GM12874 (cell line): ENCODE results near the gene FMN1.

Source experiments
- TF ChIP-seq, protein P1 (sequence below): IDR thresholded peaks from 2 replicates; pipeline ENCODE4 v1.5.1; 2011; ENCODE audit warnings: low read depth, mild to moderate bottlenecking, control low read depth, low read length, moderate library complexity; ENCODE audit not compliant: insufficient read depth

FMN1 gene

DNA sequence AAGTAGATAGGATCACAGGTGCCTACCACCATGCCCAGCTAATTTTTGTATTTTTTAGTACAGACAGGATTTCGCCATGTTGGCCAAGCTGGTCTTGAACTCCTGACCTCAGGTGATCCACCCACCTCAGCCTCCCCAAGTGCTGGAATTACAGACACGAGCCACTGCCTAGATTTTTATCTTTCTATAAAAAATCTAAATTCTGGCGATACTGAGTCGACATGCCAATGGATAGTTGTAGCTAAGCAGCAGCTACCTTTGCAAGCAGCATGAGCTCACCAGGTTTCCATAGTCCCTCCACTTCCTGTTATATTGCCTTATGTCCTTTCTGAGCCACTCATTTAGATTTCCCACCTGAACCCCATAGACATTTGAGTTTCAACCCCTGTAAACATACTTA lies 13.1 kb upstream of the FMN1 start:
- TF ChIP-seq, protein P1, sequence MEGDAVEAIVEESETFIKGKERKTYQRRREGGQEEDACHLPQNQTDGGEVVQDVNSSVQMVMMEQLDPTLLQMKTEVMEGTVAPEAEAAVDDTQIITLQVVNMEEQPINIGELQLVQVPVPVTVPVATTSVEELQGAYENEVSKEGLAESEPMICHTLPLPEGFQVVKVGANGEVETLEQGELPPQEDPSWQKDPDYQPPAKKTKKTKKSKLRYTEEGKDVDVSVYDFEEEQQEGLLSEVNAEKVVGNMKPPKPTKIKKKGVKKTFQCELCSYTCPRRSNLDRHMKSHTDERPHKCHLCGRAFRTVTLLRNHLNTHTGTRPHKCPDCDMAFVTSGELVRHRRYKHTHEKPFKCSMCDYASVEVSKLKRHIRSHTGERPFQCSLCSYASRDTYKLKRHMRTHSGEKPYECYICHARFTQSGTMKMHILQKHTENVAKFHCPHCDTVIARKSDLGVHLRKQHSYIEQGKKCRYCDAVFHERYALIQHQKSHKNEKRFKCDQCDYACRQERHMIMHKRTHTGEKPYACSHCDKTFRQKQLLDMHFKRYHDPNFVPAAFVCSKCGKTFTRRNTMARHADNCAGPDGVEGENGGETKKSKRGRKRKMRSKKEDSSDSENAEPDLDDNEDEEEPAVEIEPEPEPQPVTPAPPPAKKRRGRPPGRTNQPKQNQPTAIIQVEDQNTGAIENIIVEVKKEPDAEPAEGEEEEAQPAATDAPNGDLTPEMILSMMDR = no peak

DNA sequence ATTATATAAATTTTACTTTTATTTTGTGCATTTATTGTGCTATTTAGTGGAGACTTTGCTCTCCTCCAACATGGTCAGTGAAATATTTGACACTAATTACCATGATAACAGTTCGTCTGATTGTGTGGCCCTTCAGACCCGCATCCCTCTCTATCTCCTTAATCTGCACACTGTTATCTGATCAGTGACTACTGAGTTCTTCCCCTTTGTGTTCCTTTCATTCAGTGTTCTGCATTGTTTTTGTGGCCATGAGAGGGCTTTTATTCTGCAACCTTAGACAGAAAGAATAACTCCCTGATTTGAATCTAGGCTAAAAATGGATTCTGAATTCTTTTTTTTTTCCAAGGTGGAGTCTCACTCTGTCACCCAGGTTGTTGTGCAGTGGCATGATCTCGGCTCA lies 11.9 kb upstream of the FMN1 start:
- TF ChIP-seq, protein P1 = no peak

- TF ChIP-seq, protein P1 = no peak
These were observed 10.4 kb upstream of the FMN1 start for GRCh38 chr15:33204926-33205325.

GRCh38 chr15:33204087-33204486 lies 9.6 kb upstream of the FMN1 start:
- TF ChIP-seq, protein P1 = no peak

- TF ChIP-seq, protein P1 = peak; percentile 27
These were observed 7.1 kb upstream of the FMN1 start for GRCh38 chr15:33201491-33202231.

- TF ChIP-seq, protein P1 = no peak
These were observed 6.4 kb upstream of the FMN1 start for GRCh38 chr15:33200903-33201302.

- TF ChIP-seq, protein P1 = no peak
These were observed 5.9 kb upstream of the FMN1 start for GRCh38 chr15:33200444-33200843.
